H9 (cell line): ENCODE data around the gene FOXO1. TPM values are rescaled to one million over a fixed set of nuclear protein-coding genes. Genes with fewer than 3 reads are reported as not detected.

ENCODE experiments used
- DNase-seq: peaks from one replicate; pipeline ENCODE4 v3.0.0-alpha.2; 2017
- H2AFZ ChIP-seq: one replicate; pipeline ENCODE4 v1.6.1; 2013; ENCODE audit warnings: mild to moderate bottlenecking, low read length, control low read depth, moderate library complexity
- H2AK5ac ChIP-seq: 2 replicates; pipeline ENCODE4 v1.6.1; 2013; ENCODE audit warnings: low read length, control low read depth, mixed read lengths; ENCODE audit not compliant: insufficient read length
- H2BK120ac ChIP-seq: one replicate; pipeline ENCODE4 v1.6.1; 2013; ENCODE audit warnings: low read depth, mild to moderate bottlenecking, low read length, control low read depth, inconsistent platforms; ENCODE audit not compliant: poor library complexity, severe bottlenecking
- H2BK12ac ChIP-seq: 2 replicates; pipeline ENCODE4 v1.6.1; 2013; ENCODE audit warnings: low read length, control low read depth, mixed read lengths, low read depth; ENCODE audit not compliant: insufficient read length
- H2BK15ac ChIP-seq: 2 replicates; pipeline ENCODE4 v1.6.1; 2013; ENCODE audit warnings: low read depth, low read length, control low read depth
- H2BK20ac ChIP-seq: one replicate; pipeline ENCODE4 v1.6.1; 2013; ENCODE audit warnings: low read depth, mild to moderate bottlenecking, low read length, control low read depth, inconsistent platforms; ENCODE audit not compliant: poor library complexity, severe bottlenecking
- H2BK5ac ChIP-seq: 2 replicates; pipeline ENCODE4 v1.6.1; 2013; ENCODE audit warnings: low read length, control low read depth, mixed read lengths; ENCODE audit not compliant: insufficient read length
- H3K14ac ChIP-seq: 2 replicates; pipeline ENCODE4 v1.6.1; 2013; ENCODE audit warnings: low read length, control low read depth; ENCODE audit not compliant: insufficient read depth
- H3K18ac ChIP-seq: 2 replicates; pipeline ENCODE4 v1.6.1; 2013; ENCODE audit warnings: low read depth, mild to moderate bottlenecking, mixed read lengths, low read length, control low read depth; ENCODE audit not compliant: insufficient read length
- H3K23ac ChIP-seq: 2 replicates; pipeline ENCODE4 v1.6.1; 2013; ENCODE audit warnings: low read length, control low read depth, mixed read lengths, low read depth; ENCODE audit not compliant: insufficient read length
- H3K23me2 ChIP-seq: 2 replicates; pipeline ENCODE4 v1.6.1; 2013; ENCODE audit warnings: low read depth, mild to moderate bottlenecking, mixed read lengths, low read length, control low read depth; ENCODE audit not compliant: insufficient read length, poor library complexity, severe bottlenecking
- H3K27ac ChIP-seq: 2 replicates; pipeline ENCODE4 v1.5.1; 2013; ENCODE audit warnings: low read length, control low read depth, mixed read lengths, low read depth; ENCODE audit not compliant: insufficient read length
- H3K27me3 ChIP-seq: 2 replicates; pipeline ENCODE4 v1.6.1; 2013; ENCODE audit warnings: low read length, control low read depth, inconsistent platforms; ENCODE audit not compliant: insufficient read depth
- H3K4ac ChIP-seq: 2 replicates; pipeline ENCODE4 v1.6.1; 2013; ENCODE audit warnings: low read depth, mild to moderate bottlenecking, control low read depth, inconsistent platforms, low read length, moderate library complexity
- H3K4me1 ChIP-seq: 2 replicates; pipeline ENCODE4 v1.6.1; 2013; ENCODE audit warnings: low read length, control low read depth, inconsistent platforms; ENCODE audit not compliant: insufficient read depth
- H3K4me2 ChIP-seq: 2 replicates; pipeline ENCODE4 v1.6.1; 2013; ENCODE audit warnings: low read length, control low read depth, mixed read lengths; ENCODE audit not compliant: insufficient read length, insufficient read depth
- H3K56ac ChIP-seq: 2 replicates; pipeline ENCODE4 v1.6.1; 2013; ENCODE audit warnings: low read depth, mild to moderate bottlenecking, mixed read lengths, low read length, control low read depth; ENCODE audit not compliant: insufficient read length
- H3K79me1 ChIP-seq: 2 replicates; pipeline ENCODE4 v1.6.1; 2013; ENCODE audit warnings: low read depth, mild to moderate bottlenecking, moderate library complexity, low read length, control low read depth, inconsistent platforms; ENCODE audit not compliant: insufficient read depth, poor library complexity, severe bottlenecking
- H3K79me2 ChIP-seq: 2 replicates; pipeline ENCODE4 v1.6.1; 2013; ENCODE audit warnings: low read length, control low read depth, inconsistent platforms; ENCODE audit not compliant: insufficient read depth
- H3K9ac ChIP-seq: 2 replicates; pipeline ENCODE4 v1.6.1; 2013; ENCODE audit warnings: low read length, control low read depth, mixed read lengths; ENCODE audit not compliant: insufficient read length; ENCODE audit errors: extremely low read depth
- H3K9me3 ChIP-seq: one replicate; pipeline ENCODE4 v1.6.1; 2013; ENCODE audit warnings: low read depth, low read length, inconsistent platforms; ENCODE audit not compliant: control insufficient read depth
- H3T11ph ChIP-seq: one replicate; pipeline ENCODE4 v1.6.1; 2013; ENCODE audit warnings: mild to moderate bottlenecking, low read length, control low read depth, inconsistent platforms
- H4K20me1 ChIP-seq: one replicate; pipeline ENCODE4 v1.6.1; 2013; ENCODE audit not compliant: control insufficient read depth, insufficient read length, insufficient read depth
- H4K5ac ChIP-seq: 2 replicates; pipeline ENCODE4 v1.6.1; 2013; ENCODE audit warnings: low read depth, mild to moderate bottlenecking, mixed read lengths, low read length, control low read depth; ENCODE audit not compliant: insufficient read length
- H4K8ac ChIP-seq: replicated peaks from 2 replicates; pipeline ENCODE4 v1.6.1; 2013; ENCODE audit warnings: low read length, control low read depth, mixed read lengths, low read depth; ENCODE audit not compliant: insufficient read length
- H4K91ac ChIP-seq: 2 replicates; pipeline ENCODE4 v1.6.1; 2013; ENCODE audit warnings: low read depth, mild to moderate bottlenecking, moderate library complexity, mixed read lengths, low read length, control low read depth; ENCODE audit not compliant: insufficient read length
- H3K27ac Mint-ChIP-seq, 3 experiments: 2 replicates in 2 of 3; 3 replicates in 1 of 3; pipeline ENCODE4 v1.8.0; 2020 to 2021; ENCODE audit warnings: mixed read lengths in 3 of 3, mild to moderate bottlenecking in 1 of 3, moderate library complexity in 1 of 3
- H3K27me3 Mint-ChIP-seq: 2 replicates; pipeline ENCODE4 v1.8.0; 2021; ENCODE audit warnings: low read depth, mild to moderate bottlenecking, moderate library complexity, mixed read lengths
- H3K36me3 Mint-ChIP-seq, 3 experiments: 2 replicates in 2 of 3; 3 replicates in 1 of 3; pipeline ENCODE4 v1.8.0; 2020 to 2021; ENCODE audit warnings: low read depth in 3 of 3, mixed read lengths in 3 of 3; ENCODE audit not compliant: insufficient read depth in 1 of 3
- H3K4me1 Mint-ChIP-seq, 2 experiments: 2 replicates each; pipeline ENCODE4 v1.8.0; 2020; ENCODE audit warnings: mixed read lengths in 2 of 2
- H3K4me3 Mint-ChIP-seq, 2 experiments: 2 replicates in 1 of 2; 3 replicates in 1 of 2; pipeline ENCODE4 v1.8.0; 2020 to 2021; ENCODE audit warnings: mild to moderate bottlenecking in 2 of 2, mixed read lengths in 2 of 2, moderate library complexity in 1 of 2
- H3K9me3 Mint-ChIP-seq, 2 experiments: 2 replicates in 1 of 2; 3 replicates in 1 of 2; pipeline ENCODE4 v1.8.0; 2020; ENCODE audit warnings: mild to moderate bottlenecking in 2 of 2, mixed read lengths in 2 of 2, moderate library complexity in 1 of 2
- CTCF ChIP-seq: fragments of 200-600 bp; sonication (generic); conservative IDR thresholded peaks from 3 replicates; pipeline ENCODE4 v1.8.0; 2021; ENCODE audit warnings: antibody characterized with exemption, mild to moderate bottlenecking
- WGBS: extraction: QIAGEN DNeasy Blood & Tissue Kit; methylation state at CpG from one replicate; pipeline ENCODE4 v1.1.7; 2013; ENCODE audit warnings: missing lambda C conversion rate, low lambda C conversion rate, mixed read lengths; ENCODE audit not compliant: insufficient read length; ENCODE audit errors: extremely low coverage; 5-methylcytosine and 5-hydroxymethylcytosine counted together
- total RNA-seq: library from RNA; stranded (reverse); gene quantifications from 2 replicates; pipeline ENCODE4 v1.2.1, GENCODE V29; 2021

Gene FOXO1
- total RNA-seq, 1 experiment from 2014 or later, result 44.6 TPM

GRCh38 chr13:40670307-40670706 lies 3.9 kb upstream of the FOXO1 start:
- H3K4ac ChIP-seq, result no peak overlapping the region
- Mint-ChIP-seq H3K9me3 (no peaks in the 10 kb centered on the region), H3K36me3 (no peaks in the 10 kb centered on the region), H3K4me1 (peaks cover 72 to 73% of the 10 kb centered on the region in 2 experiments), H3K27me3 (no peaks in the 10 kb centered on the region), H3K4me3 (no peak overlapping the region), H3K27ac (peak overlapping the region in 1 of 3 experiments; percentile 42; a peak in 1 of 7 replicates)
- H2BK120ac ChIP-seq, result no peak overlapping the region
- H2BK5ac ChIP-seq, result no peak overlapping the region
- no peak overlapping the region for H3K18ac ChIP-seq
- peaks cover 9% of the 10 kb centered on the region for H3K4me1 ChIP-seq
- H3K23me2 ChIP-seq, result peaks cover 13% of the 10 kb centered on the region
- H3K9me3 ChIP-seq, result no peaks in the 10 kb centered on the region
- no peaks in the 10 kb centered on the region for H3K27me3 ChIP-seq
- no peak overlapping the region for H3K27ac ChIP-seq
- H2AK5ac ChIP-seq, result no peak overlapping the region
- no peak overlapping the region for H2BK15ac ChIP-seq
- H2BK12ac ChIP-seq, result no peak overlapping the region
- no peaks in the 10 kb centered on the region for H4K20me1 ChIP-seq
- H3T11ph ChIP-seq, result no peak overlapping the region
- H2BK20ac ChIP-seq, result no peak overlapping the region
- H3K79me1 ChIP-seq, result no peaks in the 10 kb centered on the region
- no peak overlapping the region for H3K14ac ChIP-seq
- no peak overlapping the region for H3K56ac ChIP-seq
- DNase-seq, result no peak
- no CpG with 5 or more reads among the region's 2 CpGs for WGBS
- H4K5ac ChIP-seq, result no peak overlapping the region
- no peak overlapping the region for H3K9ac ChIP-seq
- peaks cover 3% of the 10 kb centered on the region; the same call in 1 of the 2 replicates for H3K79me2 ChIP-seq
- H3K4me2 ChIP-seq, result no peak overlapping the region
- no peak overlapping the region for H4K8ac ChIP-seq
- H4K91ac ChIP-seq, result no peak overlapping the region
- no peak for TF ChIP-seq CTCF
- H2AFZ ChIP-seq, result no peak overlapping the region
- H3K23ac ChIP-seq, result no peak overlapping the region
